ENCODE measurements around the gene L1TD1. TPM values are rescaled to one million over a fixed set of nuclear protein-coding genes. Genes with fewer than 3 reads are reported as not detected.
"Not testable (repeated sequence)": the region's sequence is repeated elsewhere in the genome, so short reads cannot be mapped to it uniquely, and the experiment has no call there.

The L1TD1 gene
- total RNA-seq (ENCODE audit: low replicate concordance), result under 0.01 and 1.5 TPM in 2 replicates

- no peak for TF ChIP-seq CTCF (IDR thresholded peaks at IDR 0.05; ENCODE audit: insufficient read depth, low read length)
- no peak for DNase-seq (ENCODE audit: low read depth)
- H3K4me3 ChIP-seq (ENCODE audit: low read depth, low read length), result no peak within 1 kb of the TSS
Observed at GRCh38 chr1:62194651-62195544, at the start of gene L1TD1. Gene L1TD1, plus strand, starts transcription at chr1:62194849. Its CDS starts 11,780 bp downstream, at chr1:62206629.

GRCh38 chr1:62159940-62160348 is 34.7 kb upstream of the L1TD1 start:
- DNase-seq (ENCODE audit: low read depth), result no peak
- TF ChIP-seq CTCF (IDR thresholded peaks at IDR 0.05; ENCODE audit: insufficient read depth, low read length), result no peak
- no peak overlapping the region for H3K4me3 ChIP-seq (ENCODE audit: low read depth, low read length)

GRCh38 chr1:62161711-62162110 is 32.9 kb upstream of the L1TD1 start:
- H3K4me3 ChIP-seq (ENCODE audit: low read depth, low read length), result no peak overlapping the region
- TF ChIP-seq CTCF (IDR thresholded peaks at IDR 0.05; ENCODE audit: insufficient read depth, low read length), result no peak
- DNase-seq (ENCODE audit: low read depth), result no peak

GRCh38 chr1:62170380-62170779 is 24.3 kb upstream of the L1TD1 start:
- not testable (repeated sequence) for DNase-seq (ENCODE audit: low read depth); H3K4me3 ChIP-seq (ENCODE audit: low read depth, low read length)

- H3K4me3 ChIP-seq (ENCODE audit: low read depth, low read length), result no peak overlapping the region
- peak; percentile 71 for DNase-seq (ENCODE audit: low read depth)
- TF ChIP-seq CTCF (IDR thresholded peaks at IDR 0.05; ENCODE audit: insufficient read depth, low read length), result peak; percentile 82
Observed at GRCh38 chr1:62175568-62176179, 19.0 kb upstream of the L1TD1 start.

- no peak for DNase-seq (ENCODE audit: low read depth)
- TF ChIP-seq CTCF (IDR thresholded peaks at IDR 0.05; ENCODE audit: insufficient read depth, low read length), result no peak
- no peak overlapping the region for H3K4me3 ChIP-seq (ENCODE audit: low read depth, low read length)
Observed at GRCh38 chr1:62176597-62177312, 17.9 kb upstream of the L1TD1 start.

GRCh38 chr1:62177621-62178020 is 17.0 kb upstream of the L1TD1 start:
- TF ChIP-seq CTCF (IDR thresholded peaks at IDR 0.05; ENCODE audit: insufficient read depth, low read length), result no peak
- no peak for DNase-seq (ENCODE audit: low read depth)
- H3K4me3 ChIP-seq (ENCODE audit: low read depth, low read length), result no peak overlapping the region
